MM.1S (cell line): ENCODE measurements around the gene TMEM273.

Source experiments
- DNase-seq: peaks from one replicate; pipeline ENCODE4 v3.0.0-alpha.2; 2015
- H2AFZ ChIP-seq: fragments of 300-600 bp; sonication (generic); 2 replicates; pipeline ENCODE4 v1.6.0; 2016; ENCODE audit warnings: antibody characterized with exemption, low read length
- H3F3A ChIP-seq: fragments of 300-600 bp; sonication (generic); 2 replicates; pipeline ENCODE4 v1.6.1; 2016; ENCODE audit warnings: mild to moderate bottlenecking, antibody characterized with exemption, low read length, moderate library complexity, mixed read lengths; ENCODE audit not compliant: insufficient read depth
- H3K27ac ChIP-seq: fragments of 300-600 bp; sonication (generic); 2 replicates; pipeline ENCODE4 v1.5.1; 2016; ENCODE audit warnings: mild to moderate bottlenecking, low read length
- H3K27me3 ChIP-seq: fragments of 300-600 bp; sonication (generic); replicated peaks from 2 replicates; pipeline ENCODE4 v1.6.0; 2016; ENCODE audit warnings: low read length; ENCODE audit not compliant: insufficient read depth
- H3K36me3 ChIP-seq: fragments of 300-600 bp; sonication (generic); replicated peaks from 2 replicates; pipeline ENCODE4 v1.6.1; 2016; ENCODE audit warnings: mild to moderate bottlenecking, low read length, mixed read lengths; ENCODE audit not compliant: insufficient read depth
- H3K4me1 ChIP-seq: fragments of 300-600 bp; sonication (generic); 2 replicates; pipeline ENCODE4 v1.6.1; 2016; ENCODE audit warnings: low read length, mixed read lengths
- H3K4me2 ChIP-seq: fragments of 300-600 bp; sonication (generic); 2 replicates; pipeline ENCODE4 v1.6.0; 2016; ENCODE audit warnings: low read depth, low read length
- H3K4me3 ChIP-seq: fragments of 300-600 bp; sonication (generic); 2 replicates; pipeline ENCODE4 v1.5.1; 2016; ENCODE audit warnings: low read length, mixed read lengths
- H3K79me2 ChIP-seq: fragments of 300-600 bp; sonication (generic); 2 replicates; pipeline ENCODE4 v1.6.1; 2016; ENCODE audit warnings: mixed run types, low read length, mixed read lengths
- H3K9ac ChIP-seq: fragments of 300-600 bp; sonication (generic); 2 replicates; pipeline ENCODE4 v1.6.1; 2016; ENCODE audit warnings: low read length, mixed read lengths
- H3K9me2 ChIP-seq: fragments of 300-600 bp; sonication (generic); replicated peaks from 2 replicates; pipeline ENCODE4 v1.6.1; 2016; ENCODE audit warnings: mild to moderate bottlenecking, low read length, mixed read lengths; ENCODE audit not compliant: insufficient read depth
- H3K9me3 ChIP-seq: fragments of 300-600 bp; sonication (generic); replicated peaks from 2 replicates; pipeline ENCODE4 v1.6.1; 2016; ENCODE audit warnings: mild to moderate bottlenecking, low read length, mixed read lengths; ENCODE audit not compliant: insufficient read depth
- H4K20me1 ChIP-seq: fragments of 300-600 bp; sonication (generic); 2 replicates; pipeline ENCODE4 v1.6.1; 2016; ENCODE audit warnings: mild to moderate bottlenecking, low read length, moderate library complexity, mixed read lengths; ENCODE audit not compliant: insufficient read depth
- CTCF ChIP-seq: fragments of 300-600 bp; sonication (generic); IDR thresholded peaks from 2 replicates; pipeline ENCODE4 v1.5.1; 2016; ENCODE audit warnings: antibody characterized with exemption, low read length, mixed read lengths
- EZH2 ChIP-seq: fragments of 300-600 bp; sonication (generic); optimal IDR thresholded peaks from 2 replicates; pipeline ENCODE3; 2017; ENCODE audit warnings: low read depth, mild to moderate bottlenecking, antibody characterized with exemption, low read length, mixed read lengths
- EZH2phosphoT487 ChIP-seq: fragments of 300-600 bp; sonication (generic); IDR thresholded peaks from 2 replicates; pipeline ENCODE4 v1.6.1; 2018; ENCODE audit warnings: antibody characterized with exemption, low read length

Gene TMEM273

GRCh38 chr10:49168171-49168540 lies 20.0 kb downstream of the TMEM273 start:
- H3K9me2 ChIP-seq = no peaks in the 10 kb centered on the region
- H3K27ac ChIP-seq = no peak overlapping the region
- no peak for TF ChIP-seq EZH2
- no peak for TF ChIP-seq EZH2phosphoT487
- no peak for TF ChIP-seq CTCF
- H3K4me2 ChIP-seq = no peak overlapping the region
- no peak overlapping the region for H2AFZ ChIP-seq
- H3K9ac ChIP-seq = no peak overlapping the region
- H3K79me2 ChIP-seq = no peaks in the 10 kb centered on the region
- DNase-seq = no peak
- H3F3A ChIP-seq = no peaks in the 10 kb centered on the region
- no peaks in the 10 kb centered on the region for H3K9me3 ChIP-seq
- H4K20me1 ChIP-seq = no peaks in the 10 kb centered on the region
- no peaks in the 10 kb centered on the region for H3K27me3 ChIP-seq
- no peaks in the 10 kb centered on the region for H3K4me1 ChIP-seq
- no peaks in the 10 kb centered on the region for H3K36me3 ChIP-seq
- no peak overlapping the region for H3K4me3 ChIP-seq

- Histone ChIP-seq H3K36me3 (no peaks in the 10 kb centered on the region), H3K27me3 (no peaks in the 10 kb centered on the region), H3K9ac (no peak overlapping the region), H3K27ac (no peak overlapping the region), H3K4me2 (no peak overlapping the region), H3K79me2 (no peaks in the 10 kb centered on the region), H4K20me1 (no peaks in the 10 kb centered on the region), H2AFZ (no peak overlapping the region), H3F3A (no peaks in the 10 kb centered on the region), H3K4me3 (no peak overlapping the region), H3K9me3 (no peaks in the 10 kb centered on the region), H3K9me2 (no peaks in the 10 kb centered on the region), H3K4me1 (no peaks in the 10 kb centered on the region)
- TF ChIP-seq EZH2phosphoT487 (no peak), CTCF (no peak), EZH2 (no peak)
- no peak for DNase-seq
Observed at GRCh38 chr10:49167425-49168170, 20.6 kb downstream of the TMEM273 start.

GRCh38 chr10:49166484-49167400 lies 21.4 kb downstream of the TMEM273 start:
- Histone ChIP-seq H2AFZ (no peak overlapping the region), H3K36me3 (no peaks in the 10 kb centered on the region), H3K9ac (no peak overlapping the region), H3K4me2 (no peak overlapping the region), H3K4me1 (no peaks in the 10 kb centered on the region), H3K9me3 (no peaks in the 10 kb centered on the region), H4K20me1 (no peaks in the 10 kb centered on the region), H3K79me2 (no peaks in the 10 kb centered on the region), H3F3A (no peaks in the 10 kb centered on the region), H3K9me2 (no peaks in the 10 kb centered on the region), H3K4me3 (no peak overlapping the region), H3K27me3 (no peaks in the 10 kb centered on the region), H3K27ac (no peak overlapping the region)
- no peak for TF ChIP-seq CTCF
- no peak for TF ChIP-seq EZH2
- TF ChIP-seq EZH2phosphoT487 = no peak
- no peak for DNase-seq
